Bronchial epithelial cell (primary cell): ENCODE data around the gene LASP1. TPM values are rescaled to one million over a fixed set of nuclear protein-coding genes. Genes with fewer than 3 reads are reported as not detected.

Experiments used
- DNase-seq: peaks from one replicate; pipeline ENCODE4 v3.0.0-alpha.2; 2010; ENCODE audit warnings: low read depth
- FAIRE-seq: peaks from 2 replicates; lab custom pipeline; 2011; peaks lifted over from hg19 to GRCh38; lab: Jason Lieb, UNC
- H3K27me3 ChIP-seq: 2 replicates; pipeline ENCODE4 v1.5.1; 2011; ENCODE audit warnings: low read length; ENCODE audit not compliant: control insufficient read depth, insufficient read depth
- H3K36me3 ChIP-seq: 2 replicates; pipeline ENCODE4 v1.5.1; 2011; ENCODE audit warnings: low read length; ENCODE audit not compliant: control insufficient read depth, insufficient read depth
- H3K4me3 ChIP-seq: 2 replicates; pipeline ENCODE4 v1.5.1; 2011; ENCODE audit warnings: mild to moderate bottlenecking, low read depth, low read length, control low read depth
- CTCF ChIP-seq: IDR thresholded peaks from 2 replicates; pipeline ENCODE4 v1.5.1; 2011; ENCODE audit warnings: mild to moderate bottlenecking, moderate library complexity, low read length, control low read depth, inconsistent platforms; ENCODE audit not compliant: insufficient read depth, severe bottlenecking
- total RNA-seq: library from RNA; depleted of rRNA; stranded (reverse); fragments of >200 nt; gene quantifications from 2 replicates; pipeline ENCODE4 v1.2.1, GENCODE V29; 2014

Gene LASP1
- total RNA-seq, 1 donor from 2014 or later = 21.9 TPM

DNA sequence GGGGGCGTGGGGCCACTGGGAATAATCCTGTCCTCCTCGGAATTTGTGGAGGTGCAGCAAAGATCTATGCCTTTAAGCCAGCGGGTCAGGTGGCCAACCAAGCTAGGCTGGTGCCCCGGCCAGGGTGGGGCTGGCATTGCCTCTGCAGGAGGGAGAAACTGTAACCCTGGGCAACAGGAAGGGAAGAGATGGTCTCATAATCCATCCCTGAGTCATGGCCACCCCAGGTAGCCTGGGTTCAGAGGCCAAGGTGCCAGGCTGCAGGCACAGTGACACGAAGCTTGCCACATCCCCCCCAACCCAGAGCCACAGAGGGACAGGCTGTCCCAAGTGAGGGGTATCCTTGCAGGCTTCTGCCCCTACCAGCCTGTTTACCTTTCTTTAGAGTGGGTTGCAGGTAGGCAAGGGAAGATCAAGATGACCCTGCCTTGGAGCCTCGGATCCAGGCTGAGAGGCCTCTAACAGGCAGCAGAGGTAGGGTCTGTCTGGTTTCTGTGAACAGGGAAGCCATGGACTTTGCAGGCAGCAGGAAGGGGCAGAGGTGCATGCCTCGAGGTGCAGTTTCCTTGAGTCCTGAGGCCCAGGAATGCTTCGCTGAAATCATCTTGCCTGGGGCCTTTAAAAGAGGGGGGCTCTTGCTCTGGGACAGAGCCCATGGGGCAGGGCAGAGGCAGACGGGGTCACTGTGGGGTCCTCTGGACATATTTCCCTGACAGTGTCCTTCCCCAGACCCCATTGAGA lies 4.0 kb downstream of the LASP1 start:
- no peaks in the 10 kb centered on the region for H3K27me3 ChIP-seq
- FAIRE-seq (no peak), DNase-seq (no peak)
- no peak for TF ChIP-seq CTCF
- peaks cover 12% of the 10 kb centered on the region for H3K36me3 ChIP-seq
- no peak overlapping the region for H3K4me3 ChIP-seq

DNA sequence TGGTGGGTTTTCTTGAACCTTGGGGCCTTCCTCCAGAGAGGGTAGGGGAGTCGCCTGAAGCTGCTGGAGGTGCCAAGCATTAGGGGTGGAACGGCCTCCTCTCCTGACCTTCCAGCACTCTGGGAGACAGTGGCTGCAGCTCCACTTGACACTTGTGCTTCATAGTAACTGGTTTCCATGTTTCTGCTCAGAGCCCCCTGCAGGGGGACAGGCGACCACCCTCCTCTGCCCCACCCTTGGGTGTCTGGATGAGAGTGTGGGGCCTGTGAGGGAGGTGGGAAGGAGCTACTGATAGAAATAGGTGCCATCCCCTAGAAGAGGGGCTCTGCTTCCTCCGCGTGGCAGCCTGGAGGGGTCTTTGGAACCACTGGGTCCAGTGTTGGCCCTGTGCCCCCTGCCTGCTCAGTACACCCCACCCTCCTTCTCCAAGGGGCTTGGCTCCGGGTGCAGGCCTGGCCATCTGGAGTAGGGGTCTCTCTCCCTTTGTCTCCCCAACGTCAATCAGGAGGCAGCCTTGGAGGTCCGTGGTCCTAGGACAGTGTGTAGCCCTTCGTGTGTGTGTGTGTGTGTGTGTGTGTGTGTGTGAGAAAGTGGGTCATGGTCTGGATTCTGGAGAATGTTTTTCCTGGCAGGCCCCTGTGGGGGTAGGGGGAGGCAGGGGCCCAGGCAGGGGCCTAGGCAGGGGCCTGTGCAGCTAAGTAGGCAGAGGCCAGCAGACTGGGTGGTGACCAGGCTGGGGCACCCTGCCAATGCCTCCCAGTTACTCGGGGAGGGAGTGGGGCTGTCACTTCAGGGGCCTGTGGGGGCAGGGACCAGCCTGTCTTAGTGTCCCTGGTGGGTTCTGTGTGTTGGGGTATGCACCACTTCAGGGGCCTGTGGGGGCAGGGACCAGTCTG lies 4.9 kb downstream of the LASP1 start:
- Histone ChIP-seq H3K36me3 (peaks cover 12% of the 10 kb centered on the region), H3K27me3 (no peaks in the 10 kb centered on the region), H3K4me3 (no peak overlapping the region)
- DNase-seq (no peak), FAIRE-seq (no peak)
- no peak for TF ChIP-seq CTCF

DNA sequence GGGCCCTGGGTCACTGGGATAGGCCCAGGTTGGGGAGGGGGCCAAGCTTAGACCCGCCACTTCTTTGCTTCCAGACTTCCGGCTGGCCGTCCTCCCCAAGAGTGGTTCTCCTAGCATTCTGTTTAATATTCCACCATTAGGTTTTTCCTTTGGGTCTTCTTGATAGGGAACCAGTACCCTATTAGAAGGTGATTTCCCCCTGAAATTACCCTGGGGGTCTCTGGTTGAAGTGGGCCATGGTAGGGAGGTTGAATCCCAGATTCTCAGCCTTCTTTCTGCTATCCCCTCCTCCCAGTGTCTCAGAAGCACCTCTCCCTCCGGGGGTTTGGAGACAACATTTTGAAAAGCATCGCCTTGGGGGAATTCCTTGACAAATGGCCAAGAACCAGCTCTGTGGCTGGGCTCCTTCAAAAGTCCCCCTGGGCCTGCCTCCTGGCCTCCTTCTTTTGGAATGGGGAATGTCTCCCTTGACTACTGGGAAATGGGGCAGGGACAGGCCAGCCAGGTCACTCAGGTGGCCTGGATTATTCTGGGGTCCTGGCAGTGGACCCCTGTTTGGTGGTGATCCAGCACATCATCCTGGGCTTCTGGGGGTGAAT lies 5.7 kb downstream of the LASP1 start:
- Histone ChIP-seq H3K27me3 (no peaks in the 10 kb centered on the region), H3K36me3 (peaks cover 12% of the 10 kb centered on the region), H3K4me3 (no peak overlapping the region)
- no peak for FAIRE-seq
- no peak for TF ChIP-seq CTCF
- no peak for DNase-seq

GRCh38 chr17:38877130-38877851 lies 7.4 kb downstream of the LASP1 start:
- FAIRE-seq (no peak), DNase-seq (no peak)
- Histone ChIP-seq H3K36me3 (peaks cover 14% of the 10 kb centered on the region), H3K4me3 (no peak overlapping the region), H3K27me3 (no peaks in the 10 kb centered on the region)
- no peak for TF ChIP-seq CTCF

- TF ChIP-seq CTCF = no peak
- no peak overlapping the region for H3K4me3 ChIP-seq
- H3K36me3 ChIP-seq = peaks cover 14% of the 10 kb centered on the region
Observed at GRCh38 chr17:38879878-38880665, 10.2 kb downstream of the LASP1 start.

More at GRCh38 chr17:38879878-38880665, 10.2 kb downstream of the LASP1 start:
- FAIRE-seq (no peak), DNase-seq (peak; percentile 76)
- no peaks in the 10 kb centered on the region for H3K27me3 ChIP-seq
